ENCODE measurements around the gene REM2.
"Not testable (repeated sequence)": the region's sequence is repeated elsewhere in the genome, so short reads cannot be mapped to it uniquely, and the experiment has no call there.

The REM2 gene

DNA sequence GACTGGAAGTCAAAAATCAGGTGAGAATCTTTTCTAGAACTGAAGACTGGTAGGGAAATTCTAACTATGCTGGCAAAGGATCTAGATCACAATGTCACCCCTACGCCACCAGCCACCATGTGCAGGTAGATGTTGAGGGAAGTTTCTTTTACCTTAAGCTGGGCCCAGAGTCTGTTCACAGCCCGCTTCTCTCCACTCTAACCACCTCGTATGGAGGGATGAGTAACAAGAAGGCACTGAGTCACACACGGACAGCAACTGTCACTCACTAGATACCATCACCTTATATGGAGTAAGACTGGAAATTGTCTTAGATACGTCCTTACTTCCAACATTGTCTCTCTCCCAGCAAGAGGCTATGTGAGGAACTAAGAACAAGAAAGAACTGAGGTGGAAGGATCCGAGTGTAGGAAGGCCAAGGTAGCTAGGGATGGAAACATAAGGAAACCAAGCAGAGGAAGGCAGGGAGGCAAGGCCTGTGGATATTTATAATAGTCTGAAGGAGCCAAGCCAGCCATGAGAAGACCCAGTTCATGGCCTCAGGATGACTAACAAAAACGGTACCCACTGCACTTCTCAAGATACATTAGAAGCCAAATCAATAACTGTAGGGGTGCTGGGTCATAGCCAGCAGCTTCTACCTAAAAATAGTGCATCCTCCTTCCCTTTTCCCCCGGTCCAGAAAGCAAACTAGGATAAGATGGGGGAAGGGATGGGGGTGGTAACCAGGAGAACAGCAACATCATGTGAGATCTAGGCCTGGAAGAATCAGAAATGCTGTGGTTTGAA is 15.5 kb downstream of the REM2 start:
- no peak for DNase-seq

GRCh38 chr14:22900081-22900799 is 17.2 kb downstream of the REM2 start:
- DNase-seq: peak; percentile 23 to 35

- DNase-seq: no peak
Measured at GRCh38 chr14:22901799-22902198, 18.8 kb downstream of the REM2 start.

GRCh38 chr14:22903742-22904087 is 20.7 kb downstream of the REM2 start:
- no peak for DNase-seq

- no peak for DNase-seq
Measured at GRCh38 chr14:22905627-22906026, 22.6 kb downstream of the REM2 start.

- DNase-seq: no peak
Measured at GRCh38 chr14:22906073-22906472, 23.1 kb downstream of the REM2 start.

- no peak for DNase-seq
Measured at GRCh38 chr14:22907429-22907828, 24.4 kb downstream of the REM2 start.

DNA sequence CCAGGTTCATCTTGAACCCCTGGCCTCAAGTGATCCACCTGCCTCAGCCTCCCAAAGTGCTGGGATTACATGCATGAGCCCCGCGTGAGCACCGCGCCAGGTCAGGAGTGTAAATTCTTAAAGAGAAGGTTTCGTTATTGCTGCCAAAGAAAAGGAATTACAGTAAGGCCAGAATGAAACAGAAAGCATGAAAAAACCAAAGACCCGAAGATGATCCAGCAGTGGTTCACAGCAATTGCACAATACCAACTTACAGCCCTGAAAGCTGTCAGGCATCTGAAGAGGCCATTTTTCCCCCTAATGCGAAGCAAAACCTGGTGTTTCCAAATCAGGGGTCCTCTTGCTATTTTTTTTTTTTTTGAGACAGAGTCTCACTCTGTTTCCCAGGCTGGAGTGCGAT is 25.6 kb downstream of the REM2 start:
- no peak for DNase-seq

- no peak for DNase-seq
Measured at GRCh38 chr14:22910916-22911315, 27.9 kb downstream of the REM2 start.

DNA sequence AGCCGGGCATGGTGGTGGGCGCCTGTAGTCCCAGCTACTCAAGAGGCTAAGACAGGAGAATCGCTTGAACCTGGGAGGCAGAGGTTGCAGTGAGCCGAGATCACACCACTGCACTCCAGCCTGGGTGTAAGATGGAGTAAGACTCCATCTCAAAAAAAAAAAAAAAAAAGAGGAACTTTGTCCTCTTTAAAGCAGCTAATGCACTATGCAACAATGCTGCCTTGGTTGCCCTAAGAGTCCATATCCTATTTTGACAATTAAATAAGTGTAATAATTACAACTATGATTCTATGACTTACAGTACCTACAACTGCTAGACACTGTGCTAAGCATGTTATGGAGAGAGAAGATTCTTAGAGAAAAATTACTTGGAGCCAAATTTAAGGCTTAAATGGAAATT is 31.8 kb downstream of the REM2 start:
- DNase-seq: not testable (repeated sequence)

DNA sequence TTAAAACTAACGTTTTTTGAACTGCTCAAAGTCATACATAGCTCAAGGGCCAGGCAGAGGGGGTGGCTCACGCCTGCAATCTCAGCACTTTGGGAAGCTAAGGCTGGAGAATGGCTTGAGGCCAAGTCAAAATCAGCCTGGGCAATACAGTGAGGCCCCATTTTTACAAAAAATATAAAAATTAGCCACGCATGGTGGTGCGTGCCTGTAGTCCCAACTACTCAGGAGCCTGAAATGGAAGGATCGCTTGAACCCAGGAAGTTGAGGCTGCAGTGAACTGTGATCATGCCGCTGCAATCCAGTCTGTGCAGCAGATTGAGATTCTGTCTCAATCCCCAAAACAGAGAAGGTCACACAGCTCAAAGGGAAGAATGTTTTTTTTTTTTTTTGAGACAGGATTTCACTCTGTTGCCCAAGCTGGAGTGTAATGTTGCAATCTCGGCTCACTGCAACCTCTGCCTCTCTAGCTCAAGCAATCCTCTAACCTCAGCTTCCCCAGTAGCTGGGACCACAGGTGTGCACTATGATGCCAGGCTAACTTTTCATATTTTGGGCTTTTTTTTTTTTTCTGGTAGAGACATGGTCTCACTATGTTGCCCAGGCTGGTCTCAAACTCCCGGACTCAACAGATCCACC is 33.0 kb downstream of the REM2 start:
- DNase-seq: no peak

GRCh38 chr14:22918804-22919600 is 36.0 kb downstream of the REM2 start, which contains the start of gene RBM23:
RBM23 (minus strand) TSS chr14:22919149.
- DNase-seq: peak; percentile 98 to 100

DNA sequence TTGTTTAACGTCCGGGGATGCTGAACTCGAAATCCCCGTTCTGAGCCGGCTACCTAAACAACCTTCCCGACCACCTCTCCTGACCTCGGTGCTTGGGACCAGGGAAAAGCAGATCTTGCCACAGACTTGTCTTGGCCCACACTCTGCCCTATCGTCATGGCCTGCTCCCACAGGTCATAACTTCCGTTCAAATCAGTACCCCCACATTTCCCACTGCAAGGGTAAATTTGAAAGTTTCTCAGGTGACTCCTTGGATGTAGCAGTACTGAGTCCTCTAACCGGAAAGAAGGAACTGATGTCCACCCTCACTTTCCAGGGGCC is 36.5 kb downstream of the REM2 start:
- no peak for DNase-seq

DNA sequence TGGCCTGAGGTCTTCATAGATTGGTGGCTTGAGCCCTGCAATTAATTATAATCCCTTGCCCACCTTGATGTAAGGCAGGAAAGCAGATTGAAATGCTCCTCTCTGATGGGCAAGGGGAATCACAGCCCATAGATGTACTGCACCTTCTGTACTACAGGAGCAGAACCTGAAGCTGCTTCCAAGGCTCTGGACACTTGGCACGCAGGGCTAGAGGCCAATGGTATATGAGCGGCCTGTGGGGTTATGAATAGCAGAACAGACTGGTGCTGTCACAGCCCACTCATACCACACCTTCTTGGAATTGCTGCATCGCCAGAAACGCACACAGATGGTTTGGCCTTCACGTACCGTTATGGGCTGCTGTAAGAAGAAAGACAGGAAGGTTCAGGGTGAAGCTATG is 37.7 kb downstream of the REM2 start:
- no peak for DNase-seq

GRCh38 chr14:22922294-22922693 is 39.3 kb downstream of the REM2 start:
- no peak for DNase-seq

- no peak for DNase-seq
Measured at GRCh38 chr14:22923746-22924145, 40.7 kb downstream of the REM2 start.

DNA sequence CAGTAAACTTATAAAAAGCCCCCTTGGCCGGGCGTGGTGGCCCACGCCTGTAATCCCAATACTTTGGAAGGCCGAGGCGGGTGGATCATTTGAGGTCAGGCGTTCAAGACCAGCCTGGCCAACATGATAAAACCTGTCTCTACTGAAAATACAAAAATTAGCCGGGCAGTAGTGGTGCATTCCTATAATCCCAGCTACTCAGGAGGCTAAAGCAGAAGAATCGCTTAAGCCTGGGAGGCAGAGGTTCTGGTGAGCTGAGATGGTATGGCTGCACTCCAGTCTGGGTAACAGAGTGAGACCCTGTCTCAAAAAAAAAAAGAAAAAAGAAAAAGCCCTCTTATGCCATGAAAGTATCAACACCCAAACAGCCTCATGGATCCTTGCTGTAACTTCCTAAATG is 42.5 kb downstream of the REM2 start:
- DNase-seq: no peak

GRCh38 chr14:22926316-22926715 is 43.3 kb downstream of the REM2 start:
- DNase-seq: no peak

DNA sequence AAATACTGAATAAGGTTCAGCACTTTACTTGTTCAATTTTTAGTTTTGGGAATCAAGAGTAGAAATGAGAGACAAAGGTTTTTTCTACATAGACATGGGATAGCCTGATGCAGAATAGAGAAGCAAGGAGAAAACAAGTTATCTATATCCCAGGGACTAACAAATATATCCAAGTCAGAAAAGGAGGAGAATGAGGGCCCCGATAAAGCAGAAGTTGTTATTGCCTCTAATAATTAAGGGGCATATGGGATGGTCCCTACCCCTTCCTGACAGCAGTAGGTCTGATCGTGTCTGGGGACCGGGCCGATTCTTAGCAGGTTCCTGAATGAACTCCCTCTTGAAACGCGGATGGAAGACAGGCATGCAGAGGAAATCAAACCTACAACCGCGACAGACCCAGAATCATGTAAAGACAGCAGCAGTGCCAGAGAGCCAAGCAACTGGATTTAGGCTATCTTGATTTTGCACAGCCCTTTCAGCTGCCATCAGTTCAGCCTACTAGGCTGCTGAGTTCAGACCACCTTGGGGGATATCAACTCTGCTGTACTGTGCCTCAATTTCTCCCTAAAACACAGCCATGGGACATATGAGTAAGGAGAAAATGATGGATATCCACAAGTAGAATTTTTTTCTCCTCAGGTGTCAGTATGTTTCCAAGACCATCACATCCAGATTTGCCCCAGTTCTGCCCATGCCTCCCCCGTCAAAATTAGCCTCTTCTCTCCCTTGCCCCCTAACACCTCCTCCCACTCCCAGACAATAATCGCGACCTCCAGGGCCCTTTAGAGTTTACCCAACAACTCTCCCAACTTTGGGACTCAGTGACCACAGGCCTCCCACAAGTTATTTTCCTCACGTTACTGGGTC is 45.4 kb downstream of the REM2 start:
- DNase-seq: no peak

GRCh38 chr14:22929104-22929960 is 46.3 kb downstream of the REM2 start, which contains the start of gene PRMT5:
PRMT5 (minus strand) TSS chr14:22929376; CDS start chr14:22929361, 15 bp downstream.
- DNase-seq: peak; percentile 98 to 99

- no peak for DNase-seq
Measured at GRCh38 chr14:22929961-22930364, 46.9 kb downstream of the REM2 start.
